Stimulated activated naive CD8-positive, alpha-beta T cell treated with anti-CD3 and anti-CD28 coated beads, Interleukin-15, Interleukin-2, amounts not matched to agents 100 U/mL and 50 U/mL, for 24 hours (primary cell): ENCODE measurements around the gene RSAD2.
A peak's percentile ranks its signal among the peaks of the same experiment; 100 is the strongest.

Experiments used
- ATAC-seq: fragments of 150-1000 bp; cut with Tn5 transposase; one replicate; pipeline ENCODE4 v1.10.0; 2021
- DNase-seq: peaks from one replicate; pipeline ENCODE4 v3.0.0; 2021

The RSAD2 gene

GRCh38 chr2:6945087-6945813 is 67.7 kb downstream of the RSAD2 start:
- ATAC-seq, result peak; percentile 24
- no peak for DNase-seq

GRCh38 chr2:6945821-6946220 is 68.2 kb downstream of the RSAD2 start:
- ATAC-seq, result no peak
- no peak for DNase-seq

GRCh38 chr2:6946722-6947121 is 69.1 kb downstream of the RSAD2 start:
- no peak for DNase-seq
- peak; percentile 76 for ATAC-seq
